Raji (cell line): ENCODE measurements around the gene COMMD2.
A peak's percentile ranks its signal among the peaks of the same experiment; 100 is the strongest.

Source experiments
- POLR2A ChIP-seq: IDR thresholded peaks from 2 replicates; pipeline ENCODE4 v1.6.1; 2011; ENCODE audit warnings: low read depth, low read length, control low read depth; ENCODE audit not compliant: insufficient read depth

COMMD2 gene

DNA sequence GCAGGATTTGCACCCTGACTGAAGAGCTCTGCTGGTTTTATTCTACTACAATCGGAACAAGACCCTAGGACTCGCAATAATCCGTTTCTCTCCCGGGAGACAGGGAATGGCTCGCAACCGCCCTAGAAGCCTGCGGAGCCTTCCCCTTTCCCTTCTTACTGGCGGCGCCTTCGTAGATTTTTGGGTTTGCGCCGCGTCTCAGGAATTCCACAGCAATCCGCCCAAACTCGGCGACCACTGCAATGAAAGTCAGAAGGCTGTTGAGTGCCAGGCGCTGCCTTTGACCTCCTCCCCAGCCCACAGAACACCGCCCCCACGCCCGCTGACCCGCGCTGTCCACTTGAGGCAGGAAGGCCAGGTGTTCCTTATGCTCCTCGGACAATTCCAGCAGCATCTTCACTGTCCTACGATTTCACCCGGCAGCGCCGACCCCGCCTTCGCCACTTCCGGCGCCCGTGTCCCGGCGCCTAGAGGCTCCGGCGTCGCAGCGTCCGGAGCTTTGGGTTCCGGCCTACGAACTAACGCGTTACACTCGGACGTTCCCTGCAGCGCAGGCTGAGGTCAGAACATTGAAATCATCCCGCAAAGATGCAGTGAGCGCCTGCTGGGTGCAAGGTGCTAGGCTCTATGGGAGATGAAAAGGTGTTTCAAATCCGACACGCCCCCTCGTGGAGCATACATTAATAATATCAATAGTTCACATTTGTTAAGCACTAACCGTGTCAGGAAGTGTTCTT is at the start of gene COMMD2:
COMMD2 (minus strand) TSS at position 439 of the 737 bp plus-strand sequence; CDS start at position 394, 45 bp downstream.
- TF ChIP-seq POLR2A: peak; percentile 93

DNA sequence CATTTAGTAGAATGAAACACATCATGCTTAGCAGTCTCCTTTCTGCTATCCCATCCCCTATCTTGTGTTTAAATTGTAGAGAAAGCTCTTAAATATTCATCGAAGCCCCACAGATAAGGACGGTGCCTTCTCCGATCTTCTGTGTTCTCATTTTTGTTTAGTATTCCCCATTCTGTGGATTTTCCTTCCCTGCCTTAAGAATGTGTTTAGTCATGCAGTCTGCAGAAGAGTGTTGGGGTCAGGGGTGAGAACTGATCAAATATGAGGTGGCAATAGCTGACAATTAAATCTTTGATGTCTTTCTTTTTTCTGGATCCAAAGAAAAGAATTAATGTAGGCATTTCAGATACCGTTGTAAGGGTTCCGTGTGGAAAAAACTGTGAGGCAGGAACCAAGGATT is 49.4 kb upstream of the COMMD2 start:
- no peak for TF ChIP-seq POLR2A

DNA sequence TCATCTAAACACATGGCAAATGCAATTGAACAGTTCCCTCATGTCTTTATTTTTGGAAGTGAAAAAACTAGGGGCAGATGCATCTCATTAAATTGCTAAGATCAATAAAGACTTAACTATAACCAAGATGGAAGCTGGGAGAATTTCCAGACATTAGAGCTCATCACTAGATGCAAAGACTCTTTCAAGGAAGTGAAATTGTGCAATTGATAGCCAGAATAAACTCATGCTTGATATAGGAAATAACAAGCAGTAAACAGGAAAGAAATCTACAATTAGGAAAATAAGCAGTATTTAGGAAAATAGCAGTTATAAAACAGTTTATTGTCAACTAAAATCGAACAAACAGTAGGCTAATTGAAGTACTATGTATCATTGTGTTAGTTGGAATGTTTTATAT is 48.9 kb upstream of the COMMD2 start:
- no peak for TF ChIP-seq POLR2A

DNA sequence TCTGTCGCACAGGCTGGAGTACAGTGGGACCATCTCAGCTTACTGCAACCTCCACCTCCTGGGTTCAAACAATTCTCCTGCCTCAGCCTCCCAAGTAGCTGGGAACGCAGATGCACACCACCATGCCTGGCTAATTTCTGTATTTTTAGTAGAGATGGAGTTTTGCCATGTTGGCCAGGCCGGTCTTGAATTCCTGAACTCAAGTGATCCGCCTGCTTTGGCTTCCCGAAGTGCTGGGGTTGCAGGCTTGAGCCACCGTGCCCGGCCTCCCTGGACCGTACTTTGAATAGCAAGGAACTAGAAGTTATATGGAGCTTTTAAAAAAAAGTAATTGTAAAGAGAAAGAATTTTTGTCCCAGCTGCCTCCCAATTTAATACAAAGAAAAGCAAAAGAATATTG is 48.4 kb upstream of the COMMD2 start:
- TF ChIP-seq POLR2A: no peak

DNA sequence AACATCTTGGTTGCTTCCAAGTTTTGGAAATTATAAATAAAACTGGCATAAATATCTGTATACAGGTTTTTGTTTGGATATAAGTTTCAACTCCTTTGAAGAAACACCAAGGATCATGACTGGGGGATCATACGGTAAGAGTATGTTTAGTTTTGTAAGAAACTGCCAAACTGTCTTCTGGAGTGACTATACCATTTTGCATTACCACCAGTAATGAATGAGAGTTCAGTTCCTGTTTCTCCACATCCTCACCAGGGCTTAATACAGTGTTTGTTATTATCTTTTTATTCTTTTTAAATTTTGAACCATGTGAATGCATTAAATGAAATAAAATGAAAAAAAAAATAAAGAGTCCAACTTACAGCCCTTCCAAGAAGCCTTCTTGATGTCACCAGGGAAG is 43.7 kb upstream of the COMMD2 start:
- TF ChIP-seq POLR2A: no peak

DNA sequence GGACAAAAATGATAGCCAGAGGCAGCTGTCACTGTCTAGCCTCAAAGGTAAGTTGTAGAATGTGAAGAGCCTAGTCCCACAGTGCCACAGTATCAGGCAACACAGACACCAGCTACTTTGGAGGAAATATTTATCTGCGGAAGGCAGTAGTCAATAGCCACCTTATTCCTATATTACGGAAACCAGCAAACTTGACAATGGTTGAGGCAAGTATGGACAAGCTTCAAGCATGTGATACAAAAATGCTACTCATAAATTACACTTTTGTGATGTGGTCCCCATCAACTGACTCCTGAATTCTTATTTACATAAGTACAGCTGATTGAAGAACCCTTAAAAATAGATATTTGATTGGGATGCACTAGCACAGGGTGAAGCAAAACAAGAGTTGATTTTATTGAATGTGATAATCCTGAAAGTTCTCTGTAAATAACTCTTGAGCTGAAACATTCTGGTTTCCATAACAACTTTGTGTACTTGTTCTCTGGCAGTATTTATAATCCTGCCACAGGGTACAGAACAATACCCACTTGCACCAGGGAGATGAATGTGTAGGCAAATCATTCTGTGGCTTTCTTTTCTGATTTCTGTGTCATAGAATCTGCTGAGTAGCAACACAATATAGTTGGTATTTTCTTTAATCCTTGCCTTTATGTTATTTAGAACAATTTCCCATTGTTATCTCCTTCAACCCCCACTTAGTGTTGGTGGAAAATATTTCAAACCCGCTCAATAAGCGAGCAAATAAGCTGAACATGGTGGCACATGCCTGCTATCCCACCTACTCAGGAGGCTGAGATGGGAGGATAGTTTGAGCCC is 40.4 kb upstream of the COMMD2 start, which contains the start of gene ANKUB1:
ANKUB1 (minus strand) TSS at position 103 of the 819 bp plus-strand sequence. CDS start 188 bp downstream, outside the sequence.
- no peak for TF ChIP-seq POLR2A

DNA sequence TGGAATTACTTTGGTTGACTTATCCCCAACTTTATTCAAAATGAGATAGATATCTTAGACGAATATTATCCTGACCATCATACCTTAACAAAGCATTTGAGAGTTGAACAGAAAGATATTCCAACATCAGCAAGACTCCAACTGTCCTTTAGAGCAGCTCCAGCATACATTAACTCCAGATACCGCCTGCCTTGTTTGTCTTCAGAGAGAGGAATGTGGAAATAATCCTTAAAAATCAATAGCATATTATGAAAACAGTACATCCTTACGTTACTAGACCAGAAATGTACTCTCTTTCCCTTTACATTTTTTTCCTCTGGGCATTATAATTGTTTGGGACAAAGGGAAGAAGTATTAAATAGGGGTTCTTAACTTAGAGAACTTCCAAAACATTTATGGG is 38.4 kb upstream of the COMMD2 start:
- no peak for TF ChIP-seq POLR2A

DNA sequence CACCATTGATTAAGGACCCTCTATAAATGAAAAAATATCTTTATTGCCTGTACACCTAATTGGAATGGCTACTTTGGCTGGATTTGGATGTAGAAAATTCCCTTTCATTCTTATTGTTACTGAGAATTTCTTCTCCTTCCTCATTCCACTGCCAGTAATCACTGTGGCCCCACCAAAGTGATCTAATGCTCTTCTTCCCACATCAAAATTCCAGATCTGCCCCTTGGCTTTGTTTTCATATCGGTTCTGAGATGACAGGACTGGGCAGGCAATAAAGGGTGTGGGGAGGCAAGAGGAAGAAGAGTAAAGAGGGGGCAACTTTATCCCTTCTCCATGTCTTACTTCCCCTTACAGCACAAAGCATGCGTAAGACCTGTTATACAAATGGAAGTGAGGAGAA is 38.0 kb upstream of the COMMD2 start:
- no peak for TF ChIP-seq POLR2A

DNA sequence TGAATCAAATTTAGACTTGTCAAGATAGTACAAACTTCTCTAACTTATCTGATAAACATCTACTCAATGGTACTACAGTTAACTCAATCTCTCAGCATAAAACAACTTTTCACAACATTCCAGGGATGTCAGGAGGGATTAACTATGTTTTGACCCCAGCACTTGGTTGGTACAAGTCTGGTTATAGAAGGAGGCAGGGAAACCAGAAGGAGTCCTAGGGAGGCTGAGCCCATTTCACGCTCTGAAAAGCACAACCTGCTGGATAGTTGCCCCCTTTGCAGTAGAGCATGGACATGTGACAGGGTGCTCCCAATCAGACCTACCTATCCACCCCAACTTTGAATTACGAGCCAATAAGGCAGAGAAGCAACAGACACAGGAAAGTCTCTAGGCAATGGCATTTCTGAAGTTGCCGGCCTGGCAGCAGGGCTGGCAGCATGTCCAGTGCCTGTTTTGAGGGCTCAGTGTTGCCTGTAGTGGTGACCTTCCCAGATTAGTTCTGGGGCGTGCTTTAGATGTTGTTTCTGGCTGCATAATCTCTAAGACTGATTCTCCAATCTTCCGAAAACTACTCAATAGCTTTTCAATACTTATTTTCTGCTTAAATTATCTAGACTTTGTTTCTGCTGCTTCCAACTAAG is 31.9 kb upstream of the COMMD2 start:
- no peak for TF ChIP-seq POLR2A

DNA sequence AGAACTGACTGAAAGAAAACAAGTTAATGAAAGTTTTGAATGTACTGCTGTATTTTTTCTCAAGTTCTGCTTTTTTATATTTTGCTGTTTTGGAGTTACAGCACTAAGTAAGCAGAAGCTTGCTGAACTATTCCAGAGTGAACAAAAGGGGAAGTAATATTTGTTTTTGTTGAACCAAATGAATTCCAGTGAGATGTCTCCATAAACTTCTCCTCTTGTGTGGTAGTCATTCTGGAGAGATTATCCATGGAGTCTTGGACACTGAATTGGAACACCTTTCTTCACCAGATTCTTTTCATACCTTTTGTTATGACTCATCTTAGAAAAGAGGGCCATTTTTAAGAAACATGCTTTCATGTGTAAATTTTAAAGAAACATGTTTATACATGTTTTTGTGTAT is 31.3 kb upstream of the COMMD2 start:
- no peak for TF ChIP-seq POLR2A

DNA sequence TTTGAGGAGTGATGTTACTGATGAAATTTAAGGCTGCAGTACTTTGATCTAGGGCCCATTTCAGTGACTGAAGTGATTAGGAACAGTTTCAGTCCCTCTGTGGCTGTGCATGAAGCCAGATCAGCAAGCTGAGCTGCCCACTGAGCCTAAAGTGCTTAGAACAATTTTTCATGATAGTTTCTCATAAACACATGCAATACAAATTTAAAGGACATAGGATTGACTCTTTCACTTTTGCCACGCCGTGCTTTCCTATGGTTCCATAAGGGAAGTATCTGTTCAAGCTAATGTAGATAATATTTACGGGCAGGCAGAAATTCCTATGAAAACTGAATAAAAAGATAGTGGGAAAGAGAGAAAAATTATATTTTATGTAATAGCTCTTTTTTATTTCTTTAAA is 29.5 kb upstream of the COMMD2 start:
- no peak for TF ChIP-seq POLR2A

DNA sequence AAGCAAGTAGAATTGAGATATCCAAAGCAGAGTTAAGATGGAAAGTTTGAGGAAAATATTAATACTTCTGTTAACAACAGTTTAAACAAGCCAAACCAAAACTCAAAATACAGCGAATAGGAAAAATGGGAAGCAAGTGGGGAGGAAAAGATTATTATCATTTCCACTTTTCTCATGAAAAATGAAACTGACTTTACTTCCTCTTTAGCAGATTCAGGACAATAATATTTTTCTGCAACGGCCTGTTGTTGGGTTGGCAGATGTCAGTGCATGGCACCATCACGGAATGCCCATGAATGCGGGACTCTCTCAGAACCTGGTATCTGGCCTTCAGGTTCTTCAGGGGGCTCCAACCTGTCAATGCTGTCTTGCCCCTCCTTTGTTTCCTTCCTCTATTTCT is 28.9 kb upstream of the COMMD2 start:
- no peak for TF ChIP-seq POLR2A

DNA sequence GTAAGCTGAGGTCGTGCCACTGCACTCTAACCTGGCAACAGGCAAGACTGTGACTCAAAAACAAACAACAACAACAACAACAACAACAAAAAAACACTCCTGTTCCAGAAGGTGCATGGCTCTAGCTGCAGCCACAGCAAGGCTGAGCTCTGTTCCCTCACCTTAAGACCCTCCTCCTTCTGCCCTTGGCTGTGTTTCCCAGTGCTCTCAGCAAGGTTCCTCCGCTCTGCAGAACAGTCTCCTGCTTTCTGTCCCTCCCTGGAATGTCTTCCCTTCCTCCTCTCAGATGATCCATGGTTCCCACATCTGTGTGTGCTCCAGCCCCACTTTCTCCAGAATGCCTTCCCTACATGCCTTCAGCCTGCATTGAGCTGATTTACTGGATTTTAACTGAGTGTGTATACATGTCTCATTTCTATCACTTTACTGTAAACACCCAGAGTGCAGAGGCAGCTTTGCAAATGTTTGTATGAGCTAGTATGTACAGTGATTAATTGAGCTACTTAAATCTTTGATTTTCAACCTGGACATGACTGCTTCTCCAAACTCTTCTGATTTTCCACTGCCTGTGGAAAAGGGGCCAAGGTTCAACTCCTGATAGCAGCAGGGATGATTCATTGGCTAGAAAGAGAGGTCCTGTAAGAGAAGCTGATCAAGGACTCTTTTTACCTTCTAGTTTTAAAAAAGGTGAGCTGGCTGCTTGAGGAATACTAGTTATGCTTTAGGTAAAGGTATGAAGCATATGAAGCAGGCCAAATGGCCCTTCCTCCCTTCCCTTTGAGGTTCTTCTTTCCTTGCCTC is 25.3 kb upstream of the COMMD2 start:
- no peak for TF ChIP-seq POLR2A

DNA sequence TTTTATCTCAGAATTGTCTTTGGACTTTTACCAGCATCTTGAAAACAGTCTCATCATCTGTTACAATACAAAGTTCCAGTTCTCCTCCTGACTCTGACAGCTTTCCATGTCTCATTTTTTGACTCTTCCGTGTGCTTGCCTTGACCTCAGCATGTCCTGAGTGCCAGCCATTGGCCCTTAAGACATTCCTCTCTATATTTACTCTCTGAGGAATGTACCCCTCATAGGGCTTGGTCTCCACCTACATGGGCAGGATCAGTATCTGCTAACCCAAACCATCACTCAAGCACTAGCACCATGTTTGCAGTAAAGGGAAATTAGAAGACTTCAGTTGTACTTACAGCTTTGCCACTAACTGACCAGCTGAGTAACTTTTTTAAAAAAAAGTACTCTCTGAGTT is 23.9 kb upstream of the COMMD2 start:
- no peak for TF ChIP-seq POLR2A

DNA sequence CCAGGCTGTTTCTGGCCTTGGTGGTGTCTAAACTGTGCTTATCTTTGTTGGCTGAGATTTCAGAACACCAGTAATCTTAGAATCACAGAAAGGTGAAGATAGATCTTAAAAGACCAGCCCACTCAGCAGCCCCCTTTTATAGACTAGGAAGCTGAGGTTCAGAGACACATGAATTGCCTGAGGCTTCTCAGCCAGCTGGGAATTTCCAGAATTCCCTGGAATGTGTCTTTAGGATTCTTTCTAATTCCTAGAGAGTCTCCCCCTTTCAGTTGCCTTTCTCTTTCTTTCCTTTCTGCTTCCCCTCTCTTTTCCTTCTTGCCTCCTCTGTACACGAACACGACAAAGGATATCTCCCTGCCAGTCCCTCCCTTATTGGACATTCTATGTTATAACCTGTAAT is 20.6 kb upstream of the COMMD2 start:
- TF ChIP-seq POLR2A: no peak
